ENCODE results near the gene LPCAT1. TPM values are rescaled to one million over a fixed set of nuclear protein-coding genes. Genes with fewer than 3 reads are reported as not detected.

LPCAT1 gene
- total RNA-seq, 2 donors from 2014 or later: 78.5 to 124 TPM

DNA sequence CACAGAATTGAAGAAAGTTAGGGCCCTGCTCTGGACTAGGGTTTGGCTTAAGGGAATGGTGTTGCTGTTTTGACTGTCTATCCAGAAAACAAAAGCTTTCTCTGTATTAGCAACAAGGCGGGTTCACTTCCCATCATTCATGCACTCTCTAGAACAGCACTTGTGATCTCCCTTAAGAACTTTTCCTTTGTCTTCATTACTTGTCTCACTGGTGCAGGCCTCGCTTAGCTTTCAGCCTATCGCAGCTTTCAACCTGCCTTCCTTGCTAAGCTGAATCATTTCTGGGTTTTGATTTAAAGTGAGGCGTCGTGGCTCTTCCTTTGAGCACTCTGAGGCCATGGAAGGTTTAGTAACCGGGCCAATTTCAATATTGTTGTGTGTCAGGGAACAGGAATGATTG, 35.2 kb upstream of the LPCAT1 start:
- TF ChIP-seq, protein P1, sequence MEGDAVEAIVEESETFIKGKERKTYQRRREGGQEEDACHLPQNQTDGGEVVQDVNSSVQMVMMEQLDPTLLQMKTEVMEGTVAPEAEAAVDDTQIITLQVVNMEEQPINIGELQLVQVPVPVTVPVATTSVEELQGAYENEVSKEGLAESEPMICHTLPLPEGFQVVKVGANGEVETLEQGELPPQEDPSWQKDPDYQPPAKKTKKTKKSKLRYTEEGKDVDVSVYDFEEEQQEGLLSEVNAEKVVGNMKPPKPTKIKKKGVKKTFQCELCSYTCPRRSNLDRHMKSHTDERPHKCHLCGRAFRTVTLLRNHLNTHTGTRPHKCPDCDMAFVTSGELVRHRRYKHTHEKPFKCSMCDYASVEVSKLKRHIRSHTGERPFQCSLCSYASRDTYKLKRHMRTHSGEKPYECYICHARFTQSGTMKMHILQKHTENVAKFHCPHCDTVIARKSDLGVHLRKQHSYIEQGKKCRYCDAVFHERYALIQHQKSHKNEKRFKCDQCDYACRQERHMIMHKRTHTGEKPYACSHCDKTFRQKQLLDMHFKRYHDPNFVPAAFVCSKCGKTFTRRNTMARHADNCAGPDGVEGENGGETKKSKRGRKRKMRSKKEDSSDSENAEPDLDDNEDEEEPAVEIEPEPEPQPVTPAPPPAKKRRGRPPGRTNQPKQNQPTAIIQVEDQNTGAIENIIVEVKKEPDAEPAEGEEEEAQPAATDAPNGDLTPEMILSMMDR (conservative IDR thresholded peaks at IDR 0.05): no peak
- WGBS, 2 experiments (ENCODE audit: insufficient coverage in 1 of 2, insufficient read length in 1 of 2): 88 to 89% methylated on average over 3 to 6 of the region's 6 CpGs
- Mint-ChIP-seq H3K9me3 (peaks cover 15% of the 10 kb centered on the region), H3K4me1 (no peaks in the 10 kb centered on the region), H3K27ac (no peak overlapping the region), H3K4me3 (no peak overlapping the region), H3K36me3 (ENCODE audit: low read depth) (no peaks in the 10 kb centered on the region), H3K27me3 (ENCODE audit: insufficient read depth) (peaks cover 4% of the 10 kb centered on the region)
- H3K36me3 ChIP-seq (ENCODE audit: control insufficient read depth, insufficient read depth, low read length): no peaks in the 10 kb centered on the region
- H3K27me3 ChIP-seq (ENCODE audit: control insufficient read depth, insufficient read depth, low read length, poor library complexity, severe bottlenecking): no peaks in the 10 kb centered on the region
- H3K4me1 ChIP-seq (ENCODE audit: control insufficient read depth, insufficient read depth, low read length): no peaks in the 10 kb centered on the region
- H3K9me3 ChIP-seq (ENCODE audit: control insufficient read depth, low read length): no peaks in the 10 kb centered on the region
- no peak for DNase-seq
- no peak overlapping the region for H3K9ac ChIP-seq (ENCODE audit: extremely low read depth, low read length, poor library complexity, severe bottlenecking)
- H3K4me3 ChIP-seq (ENCODE audit: low read length): no peak overlapping the region
- H3K27ac ChIP-seq (ENCODE audit: low read depth, low read length): no peak overlapping the region

DNA sequence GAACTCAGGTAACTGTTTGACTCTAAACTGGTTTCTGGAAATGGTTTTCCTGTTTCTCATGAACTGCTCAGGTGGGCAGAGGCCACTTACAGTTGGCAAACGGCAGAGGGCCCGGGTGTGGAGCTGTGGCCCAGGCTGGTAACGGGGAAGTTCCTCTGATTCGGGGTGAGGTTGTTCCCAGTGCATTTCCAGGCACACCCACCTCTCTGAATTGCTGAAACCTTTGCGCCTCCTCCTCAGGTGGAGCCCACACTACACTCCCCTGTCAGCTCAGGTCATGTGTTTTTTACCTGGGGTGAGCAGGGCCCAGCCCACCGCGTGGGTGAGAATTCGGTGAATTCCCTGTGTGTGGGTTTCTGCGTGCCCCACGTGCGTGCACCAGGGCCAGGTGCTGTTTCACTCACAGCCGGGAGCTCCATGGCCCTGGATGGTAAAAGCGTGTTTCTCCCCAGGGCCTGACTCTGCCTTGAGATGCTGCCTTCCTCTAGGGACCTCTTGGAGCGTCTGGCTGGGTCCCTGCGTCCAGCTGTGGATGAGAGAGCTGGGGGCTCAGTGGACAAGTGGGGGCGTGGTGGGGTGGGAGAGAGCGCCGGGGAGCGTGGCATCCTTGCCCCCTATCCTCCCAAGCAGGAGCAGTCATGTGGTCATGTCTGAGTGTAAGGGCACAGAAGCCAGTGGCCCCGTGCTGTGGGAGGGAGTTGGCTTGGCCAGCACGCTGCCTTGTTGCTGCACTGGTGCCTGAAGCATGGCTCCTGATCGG, 33.5 kb upstream of the LPCAT1 start:
- H3K4me1 Mint-ChIP-seq: no peaks in the 10 kb centered on the region
- no peak overlapping the region for H3K27ac Mint-ChIP-seq
- WGBS, 2 experiments (ENCODE audit: insufficient coverage in 1 of 2, insufficient read length in 1 of 2): 88 to 92% methylated on average over 20 to 22 of the region's 22 CpGs
- H3K4me3 ChIP-seq (ENCODE audit: low read length): no peak overlapping the region
- H3K27me3 ChIP-seq (ENCODE audit: control insufficient read depth, insufficient read depth, low read length, poor library complexity, severe bottlenecking): no peaks in the 10 kb centered on the region
- no peaks in the 10 kb centered on the region for H3K36me3 ChIP-seq (ENCODE audit: control insufficient read depth, insufficient read depth, low read length)
- no peak overlapping the region for H3K9ac ChIP-seq (ENCODE audit: extremely low read depth, low read length, poor library complexity, severe bottlenecking)
- H3K36me3 Mint-ChIP-seq (ENCODE audit: low read depth): no peaks in the 10 kb centered on the region
- H3K27me3 Mint-ChIP-seq (ENCODE audit: insufficient read depth): peaks cover 4% of the 10 kb centered on the region
- no peaks in the 10 kb centered on the region for H3K9me3 ChIP-seq (ENCODE audit: control insufficient read depth, low read length)
- no peak overlapping the region for H3K27ac ChIP-seq (ENCODE audit: low read depth, low read length)
- peaks cover 11% of the 10 kb centered on the region for H3K9me3 Mint-ChIP-seq
- DNase-seq: no peak
- TF ChIP-seq, protein P1 (conservative IDR thresholded peaks at IDR 0.05): no peak
- H3K4me1 ChIP-seq (ENCODE audit: control insufficient read depth, insufficient read depth, low read length): no peaks in the 10 kb centered on the region
- no peak overlapping the region for H3K4me3 Mint-ChIP-seq

DNA sequence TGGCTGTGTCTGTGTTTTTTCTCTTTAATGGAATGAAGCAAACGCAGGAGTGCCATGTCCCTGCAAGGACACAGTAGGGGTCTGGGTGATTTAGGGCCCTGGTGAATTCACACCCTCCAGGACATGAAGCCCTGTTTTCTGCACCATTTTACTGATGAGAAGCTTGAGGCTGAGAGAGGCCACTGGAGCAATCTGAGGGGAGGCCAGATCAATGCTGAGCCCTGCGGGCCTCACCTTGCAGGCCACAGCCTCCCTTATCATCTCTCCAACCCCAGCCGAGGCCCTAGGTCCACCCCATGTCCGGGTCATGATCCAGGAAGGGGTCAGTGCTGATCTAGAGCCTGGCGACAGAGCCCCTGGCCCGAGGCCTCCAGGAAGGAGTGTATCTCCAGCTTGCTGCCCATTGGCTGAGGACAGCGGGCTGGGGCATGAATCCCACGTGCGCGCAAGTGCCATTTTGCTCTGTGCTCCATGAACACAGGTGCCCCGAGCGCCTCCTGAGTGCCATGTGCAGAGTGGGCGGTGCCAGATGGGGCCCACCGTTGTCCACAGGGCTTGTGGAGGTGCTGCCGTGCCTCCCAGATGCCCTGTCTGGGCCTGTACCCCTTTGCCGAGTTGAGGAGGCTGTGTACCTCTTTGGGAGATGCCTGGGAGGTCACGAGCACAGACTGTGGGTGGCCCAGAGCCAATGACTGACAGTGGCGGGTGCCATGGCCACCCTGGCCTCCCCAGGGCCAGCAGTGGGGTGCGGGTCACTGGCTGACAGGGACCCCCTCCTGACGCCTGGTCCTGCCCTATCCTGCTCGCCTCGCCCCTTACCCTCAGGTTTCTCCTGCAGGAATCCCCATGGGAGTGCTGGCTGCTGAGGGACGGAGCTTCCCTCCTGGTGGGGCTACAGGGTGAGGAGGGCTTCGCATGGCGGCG, 32.3 kb upstream of the LPCAT1 start:
- no peak overlapping the region for H3K27ac Mint-ChIP-seq
- H3K36me3 Mint-ChIP-seq (ENCODE audit: low read depth): no peaks in the 10 kb centered on the region
- H3K27me3 Mint-ChIP-seq (ENCODE audit: insufficient read depth): peaks cover 2% of the 10 kb centered on the region
- no peaks in the 10 kb centered on the region for H3K4me1 ChIP-seq (ENCODE audit: control insufficient read depth, insufficient read depth, low read length)
- H3K27ac ChIP-seq (ENCODE audit: low read depth, low read length): no peak overlapping the region
- H3K27me3 ChIP-seq (ENCODE audit: control insufficient read depth, insufficient read depth, low read length, poor library complexity, severe bottlenecking): no peaks in the 10 kb centered on the region
- H3K9me3 ChIP-seq (ENCODE audit: control insufficient read depth, low read length): no peaks in the 10 kb centered on the region
- no peak overlapping the region for H3K4me3 Mint-ChIP-seq
- no peaks in the 10 kb centered on the region for H3K4me1 Mint-ChIP-seq
- peaks cover 11% of the 10 kb centered on the region for H3K9me3 Mint-ChIP-seq
- 91 to 92% methylated on average over 11 to 24 of the region's 26 CpGs for WGBS, 2 experiments (ENCODE audit: insufficient coverage in 1 of 2, insufficient read length in 1 of 2)
- TF ChIP-seq, protein P1 (conservative IDR thresholded peaks at IDR 0.05): no peak
- no peak overlapping the region for H3K9ac ChIP-seq (ENCODE audit: extremely low read depth, low read length, poor library complexity, severe bottlenecking)
- H3K36me3 ChIP-seq (ENCODE audit: control insufficient read depth, insufficient read depth, low read length): no peaks in the 10 kb centered on the region
- H3K4me3 ChIP-seq (ENCODE audit: low read length): no peak overlapping the region
- no peak for DNase-seq

All from endodermal cell (in vitro differentiated cells).